Omental fat pad (tissue), 4 donors: Measurements from ENCODE around the gene C5AR2. TPM values are rescaled to one million over a fixed set of nuclear protein-coding genes. Genes with fewer than 3 reads are reported as not detected.
"Not testable (repeated sequence)": the region's sequence is repeated elsewhere in the genome, so short reads cannot be mapped to it uniquely, and the experiment has no call there.

Experiments used
- ATAC-seq: fragments of 150-250 bp; one replicate; pipeline ENCODE4 v1.9.1; 2016; ENCODE audit warnings: mild to moderate bottlenecking, moderate library complexity; ENCODE audit not compliant: low FRiP score
- DNase-seq: peaks from one replicate; pipeline ENCODE4 v3.0.0-alpha.2; 2019; ENCODE audit warnings: low spot score
- total RNA-seq, 4 donors: library from RNA; depleted of rRNA; stranded (reverse); fragments of >200 nt; gene quantifications; one replicate each; pipeline ENCODE4 v1.1.0, GENCODE V29; 2016
- TF ChIP-seq, protein P1 (sequence below), 3 donors: fragments of 450-650 bp; IDR thresholded peaks; one replicate each; pipeline ENCODE4 v1.5.1; 2016 to 2017; ENCODE audit warnings: antibody characterized with exemption in 3 of 3, mild to moderate bottlenecking in 3 of 3, moderate library complexity in 2 of 3

C5AR2 gene
- total RNA-seq, 4 donors from 2014 or later: 5.4 to 16.9 (median 12.9) TPM

GRCh38 chr19:47379381-47379938, 47.5 kb downstream of the C5AR2 start:
- TF ChIP-seq, protein P1, sequence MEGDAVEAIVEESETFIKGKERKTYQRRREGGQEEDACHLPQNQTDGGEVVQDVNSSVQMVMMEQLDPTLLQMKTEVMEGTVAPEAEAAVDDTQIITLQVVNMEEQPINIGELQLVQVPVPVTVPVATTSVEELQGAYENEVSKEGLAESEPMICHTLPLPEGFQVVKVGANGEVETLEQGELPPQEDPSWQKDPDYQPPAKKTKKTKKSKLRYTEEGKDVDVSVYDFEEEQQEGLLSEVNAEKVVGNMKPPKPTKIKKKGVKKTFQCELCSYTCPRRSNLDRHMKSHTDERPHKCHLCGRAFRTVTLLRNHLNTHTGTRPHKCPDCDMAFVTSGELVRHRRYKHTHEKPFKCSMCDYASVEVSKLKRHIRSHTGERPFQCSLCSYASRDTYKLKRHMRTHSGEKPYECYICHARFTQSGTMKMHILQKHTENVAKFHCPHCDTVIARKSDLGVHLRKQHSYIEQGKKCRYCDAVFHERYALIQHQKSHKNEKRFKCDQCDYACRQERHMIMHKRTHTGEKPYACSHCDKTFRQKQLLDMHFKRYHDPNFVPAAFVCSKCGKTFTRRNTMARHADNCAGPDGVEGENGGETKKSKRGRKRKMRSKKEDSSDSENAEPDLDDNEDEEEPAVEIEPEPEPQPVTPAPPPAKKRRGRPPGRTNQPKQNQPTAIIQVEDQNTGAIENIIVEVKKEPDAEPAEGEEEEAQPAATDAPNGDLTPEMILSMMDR (IDR thresholded peaks at IDR 0.05): no peak
- DNase-seq: no peak
- ATAC-seq: no peak

DNA sequence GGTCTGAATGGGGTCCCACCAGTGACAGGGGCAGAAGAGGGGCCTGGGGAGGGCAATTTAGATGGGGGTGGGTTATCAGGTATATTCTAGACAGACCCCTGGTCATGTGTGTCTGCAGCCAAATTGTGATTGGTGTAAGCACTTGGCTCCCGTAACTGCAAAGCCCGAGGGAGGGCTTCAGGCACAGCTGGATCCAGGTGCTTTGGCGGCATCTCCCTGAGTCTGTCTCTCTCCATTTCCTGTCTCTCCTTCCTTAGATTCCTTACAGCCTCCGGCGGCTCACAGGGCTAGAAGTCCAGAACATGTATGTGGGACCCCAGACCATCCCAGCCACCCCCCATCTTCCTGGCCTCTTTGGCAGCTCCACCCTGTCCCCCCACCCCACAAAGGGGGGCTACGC, 48.6 kb downstream of the C5AR2 start:
- DNase-seq (no peak), ATAC-seq (no peak)
- TF ChIP-seq, protein P1 (IDR thresholded peaks at IDR 0.05): no peak

GRCh38 chr19:47381121-47381520, 49.1 kb downstream of the C5AR2 start:
- TF ChIP-seq, protein P1 (IDR thresholded peaks at IDR 0.05): no peak
- DNase-seq (no peak), ATAC-seq (no peak)

GRCh38 chr19:47381653-47382279, 49.8 kb downstream of the C5AR2 start:
- TF ChIP-seq, protein P1 (IDR thresholded peaks at IDR 0.05): no peak
- ATAC-seq: no peak
- no peak for DNase-seq

GRCh38 chr19:47383890-47384289, 51.9 kb downstream of the C5AR2 start:
- not testable (repeated sequence) for DNase-seq, ATAC-seq

GRCh38 chr19:47384533-47384932, 52.6 kb downstream of the C5AR2 start:
- DNase-seq, ATAC-seq: not testable (repeated sequence)

DNA sequence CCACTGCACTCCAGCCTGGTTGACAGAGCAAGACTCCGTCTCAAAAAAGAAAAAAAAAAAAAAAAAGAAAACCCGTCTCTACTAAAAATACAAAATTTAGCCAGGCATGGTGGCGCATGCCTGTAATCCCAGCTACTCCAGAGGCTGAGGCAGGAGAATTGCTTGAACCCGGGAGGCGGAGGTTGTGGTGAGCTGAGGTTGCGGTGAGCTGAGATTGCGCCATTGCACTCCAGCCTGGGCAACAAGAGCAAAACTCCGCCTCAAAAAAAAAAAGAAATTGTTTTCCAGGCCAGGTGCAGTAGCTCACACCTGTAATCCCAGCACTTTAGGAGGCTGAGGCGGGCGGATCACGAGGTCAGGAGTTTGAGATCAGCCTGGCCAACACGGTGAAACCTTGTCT, 54.6 kb downstream of the C5AR2 start:
- ATAC-seq, DNase-seq: not testable (repeated sequence)

DNA sequence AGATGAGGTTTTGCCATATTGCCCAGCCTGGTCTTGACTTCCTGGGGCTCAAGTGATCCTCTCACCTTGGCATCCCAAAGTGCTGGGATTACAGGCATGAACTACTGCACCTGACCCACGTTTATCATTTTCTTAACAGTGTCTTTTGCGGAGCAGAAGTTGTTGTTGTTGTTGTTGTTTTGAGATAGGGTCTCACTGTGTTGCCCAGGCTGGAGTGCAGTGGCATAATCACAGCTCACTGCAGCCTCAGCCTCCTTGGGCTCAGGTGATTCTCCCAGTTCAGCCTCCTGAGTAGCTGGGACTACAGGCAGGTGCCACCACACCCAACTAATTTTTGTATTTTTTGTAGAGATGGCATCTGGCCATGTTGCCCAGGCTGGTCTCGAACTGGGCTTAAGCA, 55.6 kb downstream of the C5AR2 start:
- ATAC-seq, DNase-seq: not testable (repeated sequence)

GRCh38 chr19:47388721-47389120, 56.7 kb downstream of the C5AR2 start:
- not testable (repeated sequence) for ATAC-seq, DNase-seq

DNA sequence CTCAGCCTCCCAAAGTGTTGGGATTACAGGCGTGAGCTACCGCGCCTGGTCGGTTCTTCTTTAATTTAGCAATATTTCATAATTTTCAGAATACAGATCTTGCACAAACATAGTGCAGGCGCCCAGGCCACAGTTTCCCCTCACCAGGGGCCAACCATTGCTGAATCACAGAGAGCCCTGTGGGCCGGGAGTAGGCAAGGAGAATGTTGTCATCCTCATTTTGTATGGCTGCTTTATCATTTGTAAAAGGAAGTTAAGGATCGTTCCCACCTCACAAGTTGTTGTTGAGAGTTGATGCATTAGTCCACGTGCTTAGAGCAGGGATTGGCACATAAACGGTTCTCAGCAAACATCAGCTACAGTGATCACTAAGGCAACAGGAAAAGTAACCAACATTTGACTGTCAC, 57.2 kb downstream of the C5AR2 start:
- ATAC-seq: peak; percentile 37
- TF ChIP-seq, protein P1 (IDR thresholded peaks at IDR 0.05): no peak

More for the DNA sequence above, 57.2 kb downstream of the C5AR2 start:
- no peak for DNase-seq
